SK-N-SH treated with all-trans-retinoic acid at 6 μM for 48 hours (cell line): ENCODE data around the gene TNIK.

ENCODE experiments used
- ARNTL ChIP-seq: fragments of 450-650 bp; formaldehyde crosslinking; IDR thresholded peaks from 2 replicates; pipeline ENCODE4 v1.5.0; 2020; ENCODE audit warnings: low read depth, mild to moderate bottlenecking, moderate library complexity, borderline replicate concordance
- BACH2 ChIP-seq: fragments of 250-450 bp; sonication (Bioruptor Pico); IDR thresholded peaks from 2 replicates; pipeline ENCODE4 v1.9.0; 2021; ENCODE audit warnings: mild to moderate bottlenecking, borderline replicate concordance
- CREB5 ChIP-seq: fragments of 250-450 bp; sonication (Bioruptor Pico); IDR thresholded peaks from 2 replicates; pipeline ENCODE4 v1.5.1; 2020; ENCODE audit warnings: low read depth, mild to moderate bottlenecking, moderate library complexity
- POU6F1 ChIP-seq: fragments of 250-450 bp; sonication (Bioruptor Pico); IDR thresholded peaks from 2 replicates; pipeline ENCODE4 v1.8.0; 2021; ENCODE audit warnings: low read depth, mild to moderate bottlenecking, moderate library complexity, borderline replicate concordance
- RARB ChIP-seq: fragments of 250-450 bp; sonication (Bioruptor Pico); IDR thresholded peaks from 2 replicates; pipeline ENCODE4 v1.8.0; 2021; ENCODE audit warnings: mild to moderate bottlenecking, moderate library complexity
- TSHZ2 ChIP-seq: fragments of 250-450 bp; sonication (Bioruptor Pico); IDR thresholded peaks from 2 replicates; pipeline ENCODE4 v1.5.0; 2020; ENCODE audit warnings: mild to moderate bottlenecking, moderate library complexity
- ZNF70 ChIP-seq: fragments of 450-650 bp; formaldehyde crosslinking; IDR thresholded peaks from 2 replicates; pipeline ENCODE4 v1.5.0; 2020; ENCODE audit warnings: mild to moderate bottlenecking, moderate library complexity
- ZNF8 ChIP-seq: fragments of 450-650 bp; formaldehyde crosslinking; IDR thresholded peaks from 2 replicates; pipeline ENCODE4 v1.5.0; 2020; ENCODE audit warnings: mild to moderate bottlenecking, moderate library complexity

- TF ChIP-seq TSHZ2 (CRISPR knock-in tag), result no peak
- no peak for TF ChIP-seq ARNTL (CRISPR knock-in tag)
- no peak for TF ChIP-seq RARB (CRISPR knock-in tag)
- TF ChIP-seq BACH2, result no peak
- no peak for TF ChIP-seq ZNF8 (CRISPR knock-in tag)
- TF ChIP-seq CREB5 (CRISPR knock-in tag), result no peak
- no peak for TF ChIP-seq POU6F1 (CRISPR knock-in tag)
- TF ChIP-seq ZNF70 (CRISPR knock-in tag), result no peak
Measured at GRCh38 chr3:171072432-171072831, 387.8 kb downstream of the TNIK start.
